Measurements from ENCODE around the gene CLDN9. TPM values are rescaled to one million over a fixed set of nuclear protein-coding genes. Genes with fewer than 3 reads are reported as not detected.

The CLDN9 gene
- total RNA-seq, 4 donors from 2014 or later = not detected

DNA sequence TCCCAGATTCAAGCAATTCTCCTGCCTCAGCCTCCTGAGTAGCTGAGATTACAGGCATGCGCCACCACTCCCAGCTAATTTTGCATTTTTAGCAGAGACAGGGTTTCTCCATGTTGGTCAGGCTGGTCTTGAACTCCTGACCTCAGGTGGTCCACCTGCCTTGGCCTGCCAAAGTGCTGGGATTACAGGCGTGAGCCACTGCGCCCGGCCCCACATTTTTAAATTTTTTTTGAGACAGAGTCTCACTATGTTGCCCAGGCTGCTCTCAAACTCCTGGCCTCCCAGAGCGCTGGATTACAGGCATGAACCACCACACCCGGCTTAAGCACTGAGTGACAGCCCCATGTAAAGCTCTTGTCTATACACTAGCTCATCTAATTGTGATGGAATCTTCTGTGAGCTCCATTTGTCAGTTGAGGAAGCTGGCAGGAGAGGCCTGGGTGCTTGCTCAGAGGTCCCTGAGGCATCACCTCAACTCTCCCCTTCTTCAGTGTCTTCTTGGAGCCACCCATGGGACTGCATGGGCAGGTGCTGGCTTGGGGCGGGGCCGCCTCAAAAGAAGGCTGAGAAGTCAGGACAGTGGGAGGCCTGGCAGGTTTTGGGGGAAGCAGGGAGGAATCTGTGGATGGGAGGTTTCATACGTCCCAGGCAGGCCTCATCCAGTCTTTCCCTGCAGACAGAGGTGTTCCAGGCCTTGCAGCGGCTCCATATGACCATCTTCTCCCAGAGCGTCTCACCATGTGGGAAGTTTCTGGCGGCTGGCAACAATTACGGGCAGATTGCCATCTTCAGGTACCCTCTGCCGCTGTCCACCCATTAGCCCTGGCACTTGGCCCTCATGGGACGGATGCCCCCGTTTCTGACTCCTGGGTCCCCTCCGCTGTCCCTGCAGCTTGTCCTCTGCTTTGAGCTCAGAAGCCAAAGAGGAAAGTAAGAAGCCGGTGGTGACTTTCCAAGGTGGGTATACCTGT is 12.6 kb downstream of the CLDN9 start:
- 89 to 90% methylated on average over 12 to 15 of the region's 18 CpGs for WGBS, 2 donors
- intact Hi-C loops (cut with DNase I) = no loop called here

DNA sequence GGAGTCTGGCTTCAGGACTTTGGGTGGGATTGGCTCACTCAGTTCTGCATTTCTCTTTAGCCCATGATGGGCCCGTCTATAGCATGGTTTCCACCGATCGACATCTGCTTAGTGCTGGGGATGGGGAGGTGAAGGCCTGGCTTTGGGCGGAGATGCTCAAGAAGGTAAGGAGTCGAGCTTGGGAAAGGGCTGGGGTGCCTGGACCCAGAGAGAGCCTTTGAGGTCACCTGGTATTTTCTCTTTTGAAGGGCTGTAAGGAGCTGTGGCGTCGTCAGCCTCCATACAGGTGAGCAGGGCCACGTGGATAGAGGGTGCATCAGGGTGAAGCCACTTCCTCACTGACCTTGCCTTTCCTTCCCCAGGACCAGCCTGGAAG is 13.3 kb downstream of the CLDN9 start:
- 85 to 91% methylated on average over 5 to 6 of the region's 8 CpGs for WGBS, 2 donors
- H3K9me3 ChIP-seq = no peaks in the 10 kb centered on the region
- TF ChIP-seq, protein P1, sequence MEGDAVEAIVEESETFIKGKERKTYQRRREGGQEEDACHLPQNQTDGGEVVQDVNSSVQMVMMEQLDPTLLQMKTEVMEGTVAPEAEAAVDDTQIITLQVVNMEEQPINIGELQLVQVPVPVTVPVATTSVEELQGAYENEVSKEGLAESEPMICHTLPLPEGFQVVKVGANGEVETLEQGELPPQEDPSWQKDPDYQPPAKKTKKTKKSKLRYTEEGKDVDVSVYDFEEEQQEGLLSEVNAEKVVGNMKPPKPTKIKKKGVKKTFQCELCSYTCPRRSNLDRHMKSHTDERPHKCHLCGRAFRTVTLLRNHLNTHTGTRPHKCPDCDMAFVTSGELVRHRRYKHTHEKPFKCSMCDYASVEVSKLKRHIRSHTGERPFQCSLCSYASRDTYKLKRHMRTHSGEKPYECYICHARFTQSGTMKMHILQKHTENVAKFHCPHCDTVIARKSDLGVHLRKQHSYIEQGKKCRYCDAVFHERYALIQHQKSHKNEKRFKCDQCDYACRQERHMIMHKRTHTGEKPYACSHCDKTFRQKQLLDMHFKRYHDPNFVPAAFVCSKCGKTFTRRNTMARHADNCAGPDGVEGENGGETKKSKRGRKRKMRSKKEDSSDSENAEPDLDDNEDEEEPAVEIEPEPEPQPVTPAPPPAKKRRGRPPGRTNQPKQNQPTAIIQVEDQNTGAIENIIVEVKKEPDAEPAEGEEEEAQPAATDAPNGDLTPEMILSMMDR (IDR thresholded peaks at IDR 0.05) = no peak
- TF ChIP-seq POLR2A (IDR thresholded peaks at IDR 0.05) = no peak
- H3K27ac ChIP-seq = no peak overlapping the region
- no peak overlapping the region for H3K4me3 ChIP-seq
- H3K27me3 ChIP-seq = peaks cover 0 to 28% (median 0%) of the 10 kb centered on the region in 4 donors
- DNase-seq = no peak
- H3K36me3 ChIP-seq = peaks cover 5 to 39% (median 9%) of the 10 kb centered on the region in 3 donors
- peaks cover 48 to 80% (median 51%) of the 10 kb centered on the region in 3 donors for H3K4me1 ChIP-seq
- intact Hi-C loops (cut with DNase I) = no loop called here

More for the DNA sequence above, 12.6 kb downstream of the CLDN9 start:
- H3K4me3 ChIP-seq = no peak overlapping the region
- H3K27me3 ChIP-seq = peaks cover 0 to 21% (median 0%) of the 10 kb centered on the region in 4 donors
- peaks cover 5 to 32% (median 9%) of the 10 kb centered on the region in 3 donors for H3K36me3 ChIP-seq
- TF ChIP-seq, protein P1 (IDR thresholded peaks at IDR 0.05) = no peak
- TF ChIP-seq POLR2A (IDR thresholded peaks at IDR 0.05) = no peak
- DNase-seq = no peak
- peaks cover 52 to 80% (median 56%) of the 10 kb centered on the region in 3 donors for H3K4me1 ChIP-seq
- H3K27ac ChIP-seq = no peak overlapping the region
- H3K9me3 ChIP-seq = no peaks in the 10 kb centered on the region

DNA sequence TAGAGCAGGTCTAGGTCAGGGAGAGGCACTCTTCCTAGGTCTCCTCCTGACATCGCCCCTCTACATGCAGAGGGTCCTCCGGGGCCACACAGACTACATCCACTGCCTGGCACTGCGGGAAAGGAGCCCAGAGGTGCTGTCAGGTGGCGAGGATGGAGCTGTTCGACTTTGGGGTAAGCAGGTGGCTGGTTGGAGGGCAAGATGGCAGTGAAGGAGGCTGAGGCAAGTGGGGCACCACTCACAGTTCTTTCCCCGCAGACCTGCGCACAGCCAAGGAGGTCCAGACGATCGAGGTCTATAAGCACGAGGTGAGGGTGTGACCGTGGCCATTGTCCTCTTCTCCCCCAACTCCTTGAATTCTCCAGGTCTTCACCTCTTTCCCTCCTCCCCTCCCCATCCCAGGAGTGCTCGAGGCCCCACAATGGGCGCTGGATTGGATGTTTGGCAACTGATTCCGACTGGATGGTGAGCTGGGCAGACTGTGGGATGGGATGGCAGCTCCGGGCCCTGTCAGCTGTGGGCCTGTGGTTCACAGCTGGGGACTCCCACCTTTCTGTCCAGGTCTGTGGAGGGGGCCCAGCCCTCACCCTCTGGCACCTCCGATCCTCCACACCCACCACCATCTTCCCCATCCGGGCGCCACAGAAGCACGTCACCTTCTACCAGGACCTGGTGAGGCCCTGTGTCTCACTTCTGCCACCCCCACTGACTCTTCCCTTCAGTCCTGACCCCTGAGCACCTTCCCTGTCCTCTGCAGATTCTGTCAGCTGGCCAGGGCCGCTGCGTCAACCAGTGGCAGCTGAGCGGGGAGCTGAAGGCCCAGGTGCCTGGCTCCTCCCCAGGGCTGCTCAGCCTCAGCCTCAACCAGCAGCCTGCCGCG is 14.1 kb downstream of the CLDN9 start:
- Histone ChIP-seq H3K27me3 (peaks cover 0 to 36% (median 0%) of the 10 kb centered on the region in 4 donors), H3K4me3 (no peak overlapping the region), H3K4me1 (peaks cover 43 to 80% (median 43%) of the 10 kb centered on the region in 3 donors), H3K36me3 (peaks cover 5 to 40% (median 9%) of the 10 kb centered on the region in 3 donors), H3K9me3 (no peaks in the 10 kb centered on the region), H3K27ac (no peak overlapping the region)
- TF ChIP-seq, protein P1 (IDR thresholded peaks at IDR 0.05) = no peak
- no peak for TF ChIP-seq POLR2A (IDR thresholded peaks at IDR 0.05)
- no peak for DNase-seq
- intact Hi-C loops (cut with DNase I) = no loop called here
- 88 to 90% methylated on average over 9 to 13 of the region's 24 CpGs for WGBS, 2 donors

DNA sequence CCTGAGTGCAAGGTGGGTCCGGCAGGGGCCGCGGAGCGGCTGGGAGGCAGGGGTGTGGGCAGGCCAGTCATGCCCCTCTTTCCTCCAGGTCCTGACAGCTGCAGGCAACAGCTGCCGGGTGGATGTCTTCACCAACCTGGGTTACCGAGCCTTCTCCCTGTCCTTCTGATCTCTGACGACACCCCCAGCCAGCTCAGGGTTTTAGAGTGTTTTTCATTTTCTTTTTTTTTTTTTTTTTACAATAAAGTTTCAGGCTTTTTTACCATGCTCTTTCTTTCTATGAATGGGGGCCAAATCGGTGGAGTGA is 14.7 kb downstream of the CLDN9 start:
- Histone ChIP-seq H3K27me3 (peaks cover 0 to 42% (median 0%) of the 10 kb centered on the region in 4 donors), H3K4me3 (no peak overlapping the region), H3K9me3 (no peaks in the 10 kb centered on the region), H3K4me1 (peaks cover 37 to 80% (median 37%) of the 10 kb centered on the region in 3 donors), H3K27ac (no peak overlapping the region), H3K36me3 (peaks cover 5 to 40% (median 9%) of the 10 kb centered on the region in 3 donors)
- intact Hi-C loops (cut with DNase I) = no loop called here
- no peak for DNase-seq
- 78 to 85% methylated on average over 4 to 8 of the region's 8 CpGs for WGBS, 2 donors
- TF ChIP-seq, protein P1 (IDR thresholded peaks at IDR 0.05) = no peak
- TF ChIP-seq POLR2A (IDR thresholded peaks at IDR 0.05) = no peak

All from esophagus squamous epithelium (tissue), 5 donors.